K562 (cell line): ENCODE data around the gene IL15RA. TPM values are rescaled to one million over a fixed set of nuclear protein-coding genes. Genes with fewer than 3 reads are reported as not detected.

Experiments used
- ATAC-seq: fragments of 200-7000 bp; cut with Tn5 transposase; 3 replicates; pipeline ENCODE4 v1.9.1; 2020; ENCODE audit warnings: moderate library complexity
- BruUV-seq: library from RNA; stranded (reverse); fragments of 400-500 nt; replicated peaks from 2 replicates; lab custom pipeline; 2021; lab: Mats Ljungman, UMichigan
- CTCF ChIA-PET: fragments of 300-600 bp; formaldehyde crosslinking; extraction: SDS; loops from one replicate; lab custom pipeline; 2021; ENCODE audit warnings: low intra/inter-chr PET ratio; lab: Yijun Ruan, JAX
- POLR2A ChIA-PET: fragments of 300-600, 350-650 bp; sonication (Branson Sonifier 250); formaldehyde crosslinking; extraction: SDS; loops from one replicate; lab custom pipeline; 2021; ENCODE audit warnings: antibody characterized with exemption, inconsistent platforms; lab: Yijun Ruan, JAX
- DNase-seq, 4 experiments: peaks; one replicate each; pipeline versions ENCODE4 v3.0.0 to v3.0.0-alpha.2; 2011 to 2018; ENCODE audit warnings: low spot score in 3 of 4, mixed read lengths in 3 of 4; ENCODE audit errors: extremely low read depth in 1 of 4
- FAIRE-seq: peaks from 2 replicates; lab custom pipeline; 2011; peaks lifted over from hg19 to GRCh38; lab: Jason Lieb, UNC
- H2AFZ ChIP-seq: 2 replicates; pipeline ENCODE4 v1.6.0; 2011; ENCODE audit warnings: low read depth, low read length, control low read depth, inconsistent platforms
- H3K27ac ChIP-seq: fragments of 200-600 bp; 3 replicates; pipeline ENCODE4 v1.8.0; 2011; ENCODE audit warnings: low read depth, mild to moderate bottlenecking, control low read depth, inconsistent platforms, low read length, moderate library complexity, mixed read lengths; ENCODE audit errors: extremely low read depth
- H3K27me3 ChIP-seq, 2 experiments: fragments of 300-600 bp in 1 of 2; 2 replicates in 1 of 2; 3 replicates in 1 of 2; pipeline versions ENCODE4 v1.6.0 to v1.8.0; 2011; ENCODE audit warnings: inconsistent platforms in 2 of 2, low read length in 2 of 2, mild to moderate bottlenecking in 1 of 2, mixed read lengths in 1 of 2, moderate library complexity in 1 of 2; ENCODE audit not compliant: control insufficient read depth in 2 of 2, insufficient read depth in 2 of 2
- H3K36me3 ChIP-seq: fragments of 300-600 bp; 3 replicates; pipeline ENCODE4 v1.8.0; 2011; ENCODE audit warnings: mild to moderate bottlenecking, low read length, inconsistent platforms; ENCODE audit not compliant: control insufficient read depth, insufficient read depth
- H3K4me1 ChIP-seq, 2 experiments: fragments of 200-600 bp in 1 of 2; replicated peaks in 1 of 2; 2 replicates in 1 of 2; 3 replicates in 1 of 2; pipeline versions ENCODE4 v1.5.1 to v1.8.0; 2011; ENCODE audit warnings: inconsistent platforms in 2 of 2, low read length in 2 of 2, mild to moderate bottlenecking in 1 of 2, mixed read lengths in 1 of 2, moderate library complexity in 1 of 2; ENCODE audit not compliant: control insufficient read depth in 2 of 2, insufficient read depth in 2 of 2
- H3K4me2 ChIP-seq: 2 replicates; pipeline ENCODE4 v1.6.1; 2011; ENCODE audit warnings: low read length, control low read depth, inconsistent platforms, mixed read lengths; ENCODE audit not compliant: insufficient read depth
- H3K4me3 ChIP-seq: fragments of 200-600 bp; sonication (generic), shearing (Covaris generic); 2 replicates; pipeline ENCODE4 v1.5.1; 2016; ENCODE audit warnings: control low read depth, inconsistent platforms
- H3K79me2 ChIP-seq: fragments of 200-600 bp; 3 replicates; pipeline ENCODE4 v1.8.0; 2011; ENCODE audit warnings: low read length, inconsistent platforms; ENCODE audit not compliant: control insufficient read depth, insufficient read depth
- H3K9ac ChIP-seq, 2 experiments: 2 replicates each; pipeline versions ENCODE4 v1.6.0 to v1.6.1; 2011; ENCODE audit warnings: low read depth in 2 of 2, low read length in 2 of 2, control low read depth in 1 of 2, inconsistent platforms in 1 of 2, mild to moderate bottlenecking in 1 of 2, mixed read lengths in 1 of 2; ENCODE audit not compliant: insufficient read depth in 1 of 2
- H3K9me1 ChIP-seq: one replicate; pipeline ENCODE4 v1.6.0; 2011; ENCODE audit warnings: inconsistent platforms, mild to moderate bottlenecking, low read length, moderate library complexity; ENCODE audit not compliant: control insufficient read depth, insufficient read depth
- H3K9me3 ChIP-seq: replicated peaks from 2 replicates; pipeline ENCODE4 v1.5.1; 2011; ENCODE audit warnings: low read depth, low read length, inconsistent platforms; ENCODE audit not compliant: control insufficient read depth, insufficient read depth
- H4K20me1 ChIP-seq: replicated peaks from 2 replicates; pipeline ENCODE4 v1.6.1; 2011; ENCODE audit warnings: low read length, inconsistent platforms, mixed read lengths; ENCODE audit not compliant: control insufficient read depth, insufficient read depth
- CTBP1 ChIP-seq: fragments of 450-650 bp; IDR thresholded peaks from 2 replicates; pipeline ENCODE4 v1.6.1; 2016; ENCODE audit warnings: borderline replicate concordance
- ETV5 ChIP-seq: sonication (generic); formaldehyde crosslinking; IDR thresholded peaks from 2 replicates; pipeline ENCODE4 v1.4.0; 2020; ENCODE audit warnings: low read depth, mild to moderate bottlenecking, missing genetic modification reagents
- HEY1 ChIP-seq: fragments of 250-450 bp; sonication (Bioruptor Pico); IDR thresholded peaks from 2 replicates; pipeline ENCODE4 v1.5.0; 2020; ENCODE audit warnings: mild to moderate bottlenecking, moderate library complexity, borderline replicate concordance
- POLR2G ChIP-seq: fragments of 200-400 bp; formaldehyde crosslinking; IDR thresholded peaks from 2 replicates; pipeline ENCODE4 v1.6.1; 2017; ENCODE audit warnings: low read depth, mild to moderate bottlenecking, antibody characterized with exemption, low read length, moderate library complexity
- PPARD ChIP-seq: fragments of 250-450 bp; sonication (Bioruptor Pico); IDR thresholded peaks from 2 replicates; pipeline ENCODE4 v1.8.0; 2022; ENCODE audit warnings: inconsistent platforms, mild to moderate bottlenecking, moderate library complexity
- WGBS: fragments of 100-300 bp; shearing (Covaris generic); methylation state at CpG from one replicate; pipeline ENCODE4 v1.1.6; 2016; ENCODE audit warnings: low coverage, mixed read lengths; ENCODE audit not compliant: insufficient coverage; ENCODE audit errors: missing lambda C conversion rate; 5-methylcytosine and 5-hydroxymethylcytosine counted together
- in situ Hi-C: fragments of 300-500 bp; cut with MboI; formaldehyde crosslinking; loops from 4 replicates; pipeline ENCODE4 v1.15.0; 2018; ENCODE audit warnings: inconsistent platforms, mixed read lengths
- intact Hi-C: fragments of 100-400 bp; cut with micrococcal nuclease; formaldehyde crosslinking; loops from 2 replicates; pipeline ENCODE4 v1.14.2; 2022
- polyA plus RNA-seq, 8 experiments: library from polyadenylated mRNA; depleted of rRNA in 4 of 8; stranded (reverse) in 5 of 8; unstranded in 3 of 8; fragments of >200 nt; fragmentation: Nextera tagmentation in 2 of 8; fragmentation: Illumina TruSeq in 1 of 8; extraction: Ambion mirVana in 2 of 8; extraction: Trizol in 1 of 8; gene quantifications; 2 replicates each; pipeline versions ENCODE4 v1.2.1 to v1.2.3, GENCODE V29; 2011 to 2014; ENCODE audit warnings: inconsistent platforms in 1 of 8, missing spikeins in 1 of 8
- total RNA-seq, 7 experiments: library from RNA; depleted of rRNA in 6 of 7; stranded (reverse); fragments of >200 nt in 6 of 7; fragmentation: Illumina TruSeq in 2 of 7; extraction: Trizol in 2 of 7; gene quantifications; 2 replicates each; pipeline versions ENCODE4 v1.2.1 to v1.2.3, GENCODE V29; 2011 to 2021; ENCODE audit warnings: low replicate concordance in 1 of 7
- TF ChIP-seq, protein P1 (sequence below): fragments of 250-450 bp; sonication (Bioruptor Pico); IDR thresholded peaks from 2 replicates; pipeline ENCODE4 v1.5.0; 2020; ENCODE audit warnings: mild to moderate bottlenecking
- TF ChIP-seq, protein P2 (sequence below), 2 experiments: fragments of 450-650 bp in 1 of 2; sonication (generic) in 1 of 2; formaldehyde crosslinking in 1 of 2; IDR thresholded peaks; 2 replicates each; pipeline versions ENCODE4 v1.7.1 to v1.9.0; 2016 to 2022; ENCODE audit warnings: inconsistent platforms in 1 of 2, mild to moderate bottlenecking in 1 of 2, missing genetic modification reagents in 1 of 2
- TF ChIP-seq, protein P3 (sequence below): fragments of 250-450 bp; sonication (Bioruptor Pico); IDR thresholded peaks from 2 replicates; pipeline ENCODE4 v1.8.0; 2021; ENCODE audit warnings: borderline replicate concordance, mild to moderate bottlenecking, moderate library complexity; ENCODE audit not compliant: poor library complexity, severe bottlenecking

The IL15RA gene
- total and polyA plus RNA-seq, 9 of the 15 experiments (the other 6 are each of a cell fraction or from before 2014, with no cell fraction given) = 1.2 to 11.7 (median 8.0) TPM

DNA sequence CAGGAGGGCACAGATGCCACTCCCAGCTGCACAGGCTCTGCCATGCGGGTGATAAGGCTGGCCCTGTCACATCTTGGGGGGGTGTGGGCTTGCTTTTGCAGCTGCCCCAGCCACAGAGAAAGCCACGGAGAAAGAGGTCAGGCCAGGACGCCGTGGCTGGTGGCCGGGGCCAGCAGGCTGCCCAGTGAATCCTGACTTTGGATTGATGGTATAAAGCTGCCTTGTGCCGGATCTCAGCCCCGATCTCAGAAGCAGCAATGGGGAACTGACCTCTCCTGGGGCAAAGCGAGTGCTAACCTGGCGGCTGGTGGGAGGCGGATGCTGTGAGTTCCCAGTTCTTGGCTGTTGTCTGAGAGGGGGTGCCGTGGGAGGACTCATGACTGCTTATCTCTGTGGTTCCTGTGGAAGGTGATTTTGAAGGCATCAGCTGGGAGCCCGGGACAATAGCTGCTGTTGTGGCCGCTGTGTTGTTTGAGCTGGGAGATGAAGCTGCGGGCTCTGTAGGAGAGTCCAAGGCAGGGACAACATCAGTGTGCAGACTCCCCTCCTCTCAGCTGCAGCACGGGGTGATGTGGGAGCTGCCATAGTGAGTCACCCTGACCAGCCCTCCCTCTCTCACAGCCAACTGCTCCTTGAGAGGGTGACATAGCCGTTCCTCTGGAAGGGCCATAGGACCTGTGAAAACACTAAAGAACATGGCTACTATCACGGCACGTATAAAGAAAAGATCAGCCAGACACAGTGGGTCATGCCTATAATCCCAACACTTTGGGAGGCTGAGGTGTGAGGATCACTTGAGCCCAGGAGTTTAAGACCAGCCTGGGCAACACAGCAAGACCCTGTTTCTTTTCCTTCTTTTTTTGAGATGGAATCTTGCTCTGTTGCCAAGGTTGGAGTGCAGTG, 17.0 kb downstream of the IL15RA start:
- peak; percentile 81 for ATAC-seq
- intact Hi-C loops (no loop called here), in situ Hi-C loops (no loop called here)
- FAIRE-seq = peak; percentile 91
- Histone ChIP-seq H3K4me2 (peak overlapping the region; percentile 0; the same call in 1 of the 2 replicates), H3K36me3 (peaks cover 17% of the 10 kb centered on the region; the same call in 2 of the 3 replicates), H3K27ac (peak overlapping the region; percentile 26; the same call in 2 of the 3 replicates), H2AFZ (no peak overlapping the region), H3K9me3 (no peaks in the 10 kb centered on the region), H3K27me3 (no peaks in the 10 kb centered on the region), H4K20me1 (no peaks in the 10 kb centered on the region), H3K4me1 (peaks cover 6 to 24% of the 10 kb centered on the region in 2 experiments; a peak in 4 of 5 replicates), H3K9me1 (peaks cover 10% of the 10 kb centered on the region), H3K9ac (peak overlapping the region in 1 of 2 experiments; percentile 79; a peak in 1 of 4 replicates), H3K79me2 (no peaks in the 10 kb centered on the region), H3K4me3 (no peak overlapping the region)
- ChIA-PET CTCF (no interaction called here), POLR2A (interaction anchor here (1.1 to 3.0 kb wide), 3 partner anchors 9 to 11 kb away, joined by 3 to 16 read pairs (median 7); no protein-coding TSS in a partner anchor)
- peak; percentile 46 to 68 (median 58) for DNase-seq
- 41% methylated on average over 18 of the region's 18 CpGs for WGBS
- BruUV-seq = no TSS peak
- TF ChIP-seq, protein P1, sequence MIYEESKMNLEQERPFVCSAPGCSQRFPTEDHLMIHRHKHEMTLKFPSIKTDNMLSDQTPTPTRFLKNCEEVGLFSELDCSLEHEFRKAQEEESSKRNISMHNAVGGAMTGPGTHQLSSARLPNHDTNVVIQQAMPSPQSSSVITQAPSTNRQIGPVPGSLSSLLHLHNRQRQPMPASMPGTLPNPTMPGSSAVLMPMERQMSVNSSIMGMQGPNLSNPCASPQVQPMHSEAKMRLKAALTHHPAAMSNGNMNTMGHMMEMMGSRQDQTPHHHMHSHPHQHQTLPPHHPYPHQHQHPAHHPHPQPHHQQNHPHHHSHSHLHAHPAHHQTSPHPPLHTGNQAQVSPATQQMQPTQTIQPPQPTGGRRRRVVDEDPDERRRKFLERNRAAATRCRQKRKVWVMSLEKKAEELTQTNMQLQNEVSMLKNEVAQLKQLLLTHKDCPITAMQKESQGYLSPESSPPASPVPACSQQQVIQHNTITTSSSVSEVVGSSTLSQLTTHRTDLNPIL (CRISPR knock-in tag) = no peak
- TF ChIP-seq HEY1 = no peak
- no peak for TF ChIP-seq PPARD (CRISPR knock-in tag)
- TF ChIP-seq CTBP1 = peak; percentile 39; the same call in 1 of the 2 replicates
- TF ChIP-seq, protein P2, sequence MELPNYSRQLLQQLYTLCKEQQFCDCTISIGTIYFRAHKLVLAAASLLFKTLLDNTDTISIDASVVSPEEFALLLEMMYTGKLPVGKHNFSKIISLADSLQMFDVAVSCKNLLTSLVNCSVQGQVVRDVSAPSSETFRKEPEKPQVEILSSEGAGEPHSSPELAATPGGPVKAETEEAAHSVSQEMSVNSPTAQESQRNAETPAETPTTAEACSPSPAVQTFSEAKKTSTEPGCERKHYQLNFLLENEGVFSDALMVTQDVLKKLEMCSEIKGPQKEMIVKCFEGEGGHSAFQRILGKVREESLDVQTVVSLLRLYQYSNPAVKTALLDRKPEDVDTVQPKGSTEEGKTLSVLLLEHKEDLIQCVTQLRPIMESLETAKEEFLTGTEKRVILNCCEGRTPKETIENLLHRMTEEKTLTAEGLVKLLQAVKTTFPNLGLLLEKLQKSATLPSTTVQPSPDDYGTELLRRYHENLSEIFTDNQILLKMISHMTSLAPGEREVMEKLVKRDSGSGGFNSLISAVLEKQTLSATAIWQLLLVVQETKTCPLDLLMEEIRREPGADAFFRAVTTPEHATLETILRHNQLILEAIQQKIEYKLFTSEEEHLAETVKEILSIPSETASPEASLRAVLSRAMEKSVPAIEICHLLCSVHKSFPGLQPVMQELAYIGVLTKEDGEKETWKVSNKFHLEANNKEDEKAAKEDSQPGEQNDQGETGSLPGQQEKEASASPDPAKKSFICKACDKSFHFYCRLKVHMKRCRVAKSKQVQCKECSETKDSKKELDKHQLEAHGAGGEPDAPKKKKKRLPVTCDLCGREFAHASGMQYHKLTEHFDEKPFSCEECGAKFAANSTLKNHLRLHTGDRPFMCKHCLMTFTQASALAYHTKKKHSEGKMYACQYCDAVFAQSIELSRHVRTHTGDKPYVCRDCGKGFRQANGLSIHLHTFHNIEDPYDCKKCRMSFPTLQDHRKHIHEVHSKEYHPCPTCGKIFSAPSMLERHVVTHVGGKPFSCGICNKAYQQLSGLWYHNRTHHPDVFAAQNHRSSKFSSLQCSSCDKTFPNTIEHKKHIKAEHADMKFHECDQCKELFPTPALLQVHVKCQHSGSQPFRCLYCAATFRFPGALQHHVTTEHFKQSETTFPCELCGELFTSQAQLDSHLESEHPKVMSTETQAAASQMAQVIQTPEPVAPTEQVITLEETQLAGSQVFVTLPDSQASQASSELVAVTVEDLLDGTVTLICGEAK (IDR thresholded peaks at IDR 0.05) = no peak
- TF ChIP-seq, protein P2 (CRISPR knock-in tag; IDR thresholded peaks at IDR 0.05) = no peak
- TF ChIP-seq ETV5 (CRISPR knock-in tag) = no peak
- TF ChIP-seq POLR2G = no peak
- TF ChIP-seq, protein P3, sequence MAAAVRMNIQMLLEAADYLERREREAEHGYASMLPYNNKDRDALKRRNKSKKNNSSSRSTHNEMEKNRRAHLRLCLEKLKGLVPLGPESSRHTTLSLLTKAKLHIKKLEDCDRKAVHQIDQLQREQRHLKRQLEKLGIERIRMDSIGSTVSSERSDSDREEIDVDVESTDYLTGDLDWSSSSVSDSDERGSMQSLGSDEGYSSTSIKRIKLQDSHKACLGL (CRISPR knock-in tag) = no peak
